Glutamatergic neuron (in vitro differentiated cells): Measurements from ENCODE around the gene PERCC1. TPM values are rescaled to one million over a fixed set of nuclear protein-coding genes. Genes with fewer than 3 reads are reported as not detected.

Source experiments
- DNase-seq: peaks from one replicate; pipeline ENCODE4 v3.0.0; 2022
- H3K27ac Mint-ChIP-seq: one replicate; pipeline ENCODE4 v1.8.0; 2020; ENCODE audit warnings: mild to moderate bottlenecking, mixed read lengths, inconsistent platforms; ENCODE audit not compliant: unreplicated experiment
- H3K27me3 Mint-ChIP-seq: one replicate; pipeline ENCODE4 v1.8.0; 2020; ENCODE audit warnings: mild to moderate bottlenecking, moderate library complexity, mixed read lengths, inconsistent platforms; ENCODE audit not compliant: unreplicated experiment
- H3K36me3 Mint-ChIP-seq: one replicate; pipeline ENCODE4 v1.8.0; 2020; ENCODE audit warnings: mild to moderate bottlenecking, mixed read lengths, inconsistent platforms; ENCODE audit not compliant: unreplicated experiment
- H3K4me1 Mint-ChIP-seq: one replicate; pipeline ENCODE4 v1.8.0; 2020; ENCODE audit warnings: mild to moderate bottlenecking, low read depth, mixed read lengths, inconsistent platforms; ENCODE audit not compliant: unreplicated experiment
- H3K4me3 Mint-ChIP-seq: one replicate; pipeline ENCODE4 v1.8.0; 2020; ENCODE audit warnings: mild to moderate bottlenecking, mixed read lengths, inconsistent platforms; ENCODE audit not compliant: unreplicated experiment
- H3K9me3 Mint-ChIP-seq: one replicate; pipeline ENCODE4 v1.8.0; 2020; ENCODE audit warnings: mild to moderate bottlenecking, moderate library complexity, mixed read lengths, inconsistent platforms; ENCODE audit not compliant: unreplicated experiment
- CTCF ChIP-seq: fragments of 200-600 bp; sonication (generic); IDR thresholded peaks from one replicate; pipeline ENCODE4 v1.5.0; 2021; ENCODE audit not compliant: partially characterized antibody, unreplicated experiment
- total RNA-seq: library from RNA; stranded (reverse); fragmentation: NEBNext Ultra II Directional; extraction: Animal tissue kit (Norgen Biotek cat#: 25700); gene quantifications from one replicate; pipeline ENCODE4 v1.2.1, GENCODE V29; 2021; ENCODE audit not compliant: unreplicated experiment

PERCC1 gene
- total RNA-seq, 1 donor from 2014 or later: not detected

DNA sequence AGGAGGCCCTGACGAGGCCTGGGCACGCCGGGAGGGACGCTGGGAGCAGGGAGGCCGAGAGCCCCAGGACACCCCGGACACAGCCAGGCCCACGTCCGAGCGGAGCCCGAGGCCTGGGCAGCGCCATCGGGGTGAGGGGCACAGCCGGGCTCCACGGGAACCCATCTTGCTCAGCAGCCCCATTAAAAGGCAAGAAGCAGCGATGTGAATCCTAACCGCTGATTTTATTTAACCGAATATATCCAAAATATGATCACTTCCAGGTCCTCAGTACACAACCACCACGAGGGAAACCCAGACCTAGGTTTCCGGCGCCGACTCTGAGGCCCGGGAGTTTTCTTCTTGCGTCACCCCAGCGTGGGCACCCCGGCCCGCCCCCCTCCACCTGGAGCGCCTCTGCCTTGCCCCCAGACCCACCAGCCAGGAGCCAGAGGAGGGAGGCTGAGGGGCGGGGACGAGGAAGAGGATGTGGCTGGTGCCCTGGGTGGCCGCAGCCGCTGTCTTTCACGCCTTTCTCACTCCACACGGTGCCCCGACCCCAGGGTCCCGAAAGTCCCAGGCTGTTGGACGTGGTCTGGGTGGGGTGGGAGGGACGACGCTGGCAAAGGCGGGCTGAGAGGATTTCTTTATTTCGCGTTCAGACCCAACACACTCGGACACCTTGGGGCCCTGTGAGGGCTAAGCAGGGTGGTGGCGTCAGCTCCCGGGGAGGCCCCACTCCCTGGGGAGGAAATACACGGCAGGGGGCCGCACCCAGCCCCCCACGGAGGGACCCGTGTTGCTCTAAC lies 14.0 kb downstream of the PERCC1 start:
- no peak overlapping the region for H3K4me3 Mint-ChIP-seq
- peaks cover 2% of the 10 kb centered on the region for H3K9me3 Mint-ChIP-seq
- no peaks in the 10 kb centered on the region for H3K36me3 Mint-ChIP-seq
- H3K4me1 Mint-ChIP-seq: no peaks in the 10 kb centered on the region
- no peak overlapping the region for H3K27ac Mint-ChIP-seq
- DNase-seq: no peak
- no peak for TF ChIP-seq CTCF
- H3K27me3 Mint-ChIP-seq: no peaks in the 10 kb centered on the region

DNA sequence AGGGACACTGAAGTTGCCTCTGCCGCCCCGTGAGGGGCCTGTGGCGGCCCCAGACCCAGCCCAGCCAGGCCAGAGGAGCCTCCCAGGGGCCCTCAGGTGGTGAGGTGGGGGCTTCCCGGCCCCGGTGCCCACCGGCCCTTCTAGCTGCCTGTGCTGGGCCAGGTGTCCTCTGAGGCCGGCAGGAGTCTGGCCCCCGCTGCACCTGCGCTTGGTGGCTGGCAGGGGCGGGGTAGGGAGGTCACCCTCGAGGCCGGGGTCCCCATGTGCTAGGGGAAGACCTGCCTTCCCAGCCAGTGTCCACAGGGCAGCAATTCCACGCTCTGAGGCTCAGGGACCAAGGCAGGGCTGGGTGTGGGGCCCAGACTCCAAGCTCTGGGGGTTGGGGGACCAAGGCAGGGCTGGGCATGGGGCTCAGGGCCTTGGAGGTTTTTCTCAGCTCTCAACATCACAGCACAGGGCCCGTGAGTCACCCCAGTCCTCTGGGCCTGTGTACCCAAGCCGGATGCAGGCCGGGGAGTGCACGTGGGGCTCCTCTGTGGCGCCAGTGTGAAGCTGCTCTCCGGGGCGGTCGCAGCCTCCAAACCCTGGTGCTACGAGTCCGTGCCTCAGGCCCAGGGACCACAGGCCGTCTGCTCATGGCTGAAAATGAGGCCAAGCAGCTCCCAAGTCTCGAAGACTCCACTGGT lies 14.8 kb downstream of the PERCC1 start:
- H3K36me3 Mint-ChIP-seq: no peaks in the 10 kb centered on the region
- no peak overlapping the region for H3K27ac Mint-ChIP-seq
- no peak overlapping the region for H3K4me3 Mint-ChIP-seq
- DNase-seq: no peak
- TF ChIP-seq CTCF: no peak
- H3K4me1 Mint-ChIP-seq: no peaks in the 10 kb centered on the region
- H3K27me3 Mint-ChIP-seq: no peaks in the 10 kb centered on the region
- H3K9me3 Mint-ChIP-seq: peaks cover 2% of the 10 kb centered on the region

GRCh38 chr16:1446296-1447080 lies 15.6 kb downstream of the PERCC1 start:
- H3K4me1 Mint-ChIP-seq: no peaks in the 10 kb centered on the region
- H3K27me3 Mint-ChIP-seq: no peaks in the 10 kb centered on the region
- DNase-seq: no peak
- no peaks in the 10 kb centered on the region for H3K36me3 Mint-ChIP-seq
- H3K4me3 Mint-ChIP-seq: no peak overlapping the region
- no peak overlapping the region for H3K27ac Mint-ChIP-seq
- TF ChIP-seq CTCF: no peak
- H3K9me3 Mint-ChIP-seq: peaks cover 2% of the 10 kb centered on the region

DNA sequence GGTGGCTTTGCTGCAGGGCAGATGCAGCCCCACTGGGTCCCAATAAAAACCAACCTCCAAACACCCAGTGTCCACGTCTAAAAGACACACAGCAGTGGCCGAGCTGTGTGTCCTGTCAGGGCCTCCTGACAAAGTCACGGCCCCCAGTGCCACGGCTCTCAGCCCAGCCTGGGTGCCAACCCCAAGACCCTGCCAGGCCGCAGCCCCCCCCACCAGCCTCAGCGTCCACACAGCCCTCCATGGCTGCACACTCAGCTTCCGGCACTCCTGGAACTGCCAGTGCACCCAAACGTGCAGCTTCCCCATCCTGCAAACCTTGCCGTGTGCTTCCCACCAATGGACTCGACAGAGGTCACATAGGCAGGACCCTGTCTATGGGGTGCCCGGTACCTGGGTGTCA lies 17.1 kb downstream of the PERCC1 start:
- H3K27ac Mint-ChIP-seq: no peak overlapping the region
- no peak for TF ChIP-seq CTCF
- no peaks in the 10 kb centered on the region for H3K36me3 Mint-ChIP-seq
- peaks cover 2% of the 10 kb centered on the region for H3K9me3 Mint-ChIP-seq
- H3K27me3 Mint-ChIP-seq: peaks cover 2% of the 10 kb centered on the region
- no peaks in the 10 kb centered on the region for H3K4me1 Mint-ChIP-seq
- no peak overlapping the region for H3K4me3 Mint-ChIP-seq
- no peak for DNase-seq
